ENCODE data around the gene SRD5A2.

DNA sequence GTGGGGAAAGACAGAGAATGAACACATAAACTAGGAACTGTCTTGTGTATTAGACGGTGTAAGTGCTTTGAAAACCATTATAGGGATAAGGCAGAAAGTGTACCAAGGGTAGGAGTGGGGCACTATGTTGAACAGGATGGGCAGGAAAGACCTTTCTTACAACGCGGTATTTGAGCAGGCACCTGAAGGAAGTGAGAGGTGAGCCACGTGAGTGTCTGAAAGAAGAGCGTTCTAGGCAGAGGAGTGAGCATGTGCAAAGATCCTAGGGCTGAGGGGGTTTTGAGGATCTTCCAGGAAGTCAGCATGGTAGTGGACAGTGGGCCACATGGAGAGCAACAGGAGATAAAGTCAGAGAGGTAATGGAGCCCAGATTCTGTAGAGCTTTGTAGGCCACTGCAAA is 65.2 kb downstream of the SRD5A2 start:
- TF ChIP-seq SCRT2 (tag by site-specific recombination; IDR thresholded peaks at IDR 0.05) (no peak), ZNF629 (tag by site-specific recombination; IDR thresholded peaks at IDR 0.05) (no peak), OSR2 (tag by site-specific recombination; IDR thresholded peaks at IDR 0.05) (no peak), ZNF335 (tag by site-specific recombination; conservative IDR thresholded peaks at IDR 0.05) (no peak), ZNF121 (tag by site-specific recombination; IDR thresholded peaks at IDR 0.05) (no peak), YY1 (tag by site-specific recombination; IDR thresholded peaks at IDR 0.05) (no peak), ZNF623 (tag by site-specific recombination; IDR thresholded peaks at IDR 0.05) (no peak), KLF16 (tag by site-specific recombination; IDR thresholded peaks at IDR 0.05) (no peak), REPIN1 (tag by site-specific recombination; IDR thresholded peaks at IDR 0.05; ENCODE audit: low read depth) (no peak), ZNF211 (tag by site-specific recombination; IDR thresholded peaks at IDR 0.05; ENCODE audit: low read depth) (no peak)
- TF ChIP-seq, protein P1, sequence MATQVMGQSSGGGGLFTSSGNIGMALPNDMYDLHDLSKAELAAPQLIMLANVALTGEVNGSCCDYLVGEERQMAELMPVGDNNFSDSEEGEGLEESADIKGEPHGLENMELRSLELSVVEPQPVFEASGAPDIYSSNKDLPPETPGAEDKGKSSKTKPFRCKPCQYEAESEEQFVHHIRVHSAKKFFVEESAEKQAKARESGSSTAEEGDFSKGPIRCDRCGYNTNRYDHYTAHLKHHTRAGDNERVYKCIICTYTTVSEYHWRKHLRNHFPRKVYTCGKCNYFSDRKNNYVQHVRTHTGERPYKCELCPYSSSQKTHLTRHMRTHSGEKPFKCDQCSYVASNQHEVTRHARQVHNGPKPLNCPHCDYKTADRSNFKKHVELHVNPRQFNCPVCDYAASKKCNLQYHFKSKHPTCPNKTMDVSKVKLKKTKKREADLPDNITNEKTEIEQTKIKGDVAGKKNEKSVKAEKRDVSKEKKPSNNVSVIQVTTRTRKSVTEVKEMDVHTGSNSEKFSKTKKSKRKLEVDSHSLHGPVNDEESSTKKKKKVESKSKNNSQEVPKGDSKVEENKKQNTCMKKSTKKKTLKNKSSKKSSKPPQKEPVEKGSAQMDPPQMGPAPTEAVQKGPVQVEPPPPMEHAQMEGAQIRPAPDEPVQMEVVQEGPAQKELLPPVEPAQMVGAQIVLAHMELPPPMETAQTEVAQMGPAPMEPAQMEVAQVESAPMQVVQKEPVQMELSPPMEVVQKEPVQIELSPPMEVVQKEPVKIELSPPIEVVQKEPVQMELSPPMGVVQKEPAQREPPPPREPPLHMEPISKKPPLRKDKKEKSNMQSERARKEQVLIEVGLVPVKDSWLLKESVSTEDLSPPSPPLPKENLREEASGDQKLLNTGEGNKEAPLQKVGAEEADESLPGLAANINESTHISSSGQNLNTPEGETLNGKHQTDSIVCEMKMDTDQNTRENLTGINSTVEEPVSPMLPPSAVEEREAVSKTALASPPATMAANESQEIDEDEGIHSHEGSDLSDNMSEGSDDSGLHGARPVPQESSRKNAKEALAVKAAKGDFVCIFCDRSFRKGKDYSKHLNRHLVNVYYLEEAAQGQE (tag by site-specific recombination; IDR thresholded peaks at IDR 0.05), result no peak
- TF ChIP-seq, protein P2, sequence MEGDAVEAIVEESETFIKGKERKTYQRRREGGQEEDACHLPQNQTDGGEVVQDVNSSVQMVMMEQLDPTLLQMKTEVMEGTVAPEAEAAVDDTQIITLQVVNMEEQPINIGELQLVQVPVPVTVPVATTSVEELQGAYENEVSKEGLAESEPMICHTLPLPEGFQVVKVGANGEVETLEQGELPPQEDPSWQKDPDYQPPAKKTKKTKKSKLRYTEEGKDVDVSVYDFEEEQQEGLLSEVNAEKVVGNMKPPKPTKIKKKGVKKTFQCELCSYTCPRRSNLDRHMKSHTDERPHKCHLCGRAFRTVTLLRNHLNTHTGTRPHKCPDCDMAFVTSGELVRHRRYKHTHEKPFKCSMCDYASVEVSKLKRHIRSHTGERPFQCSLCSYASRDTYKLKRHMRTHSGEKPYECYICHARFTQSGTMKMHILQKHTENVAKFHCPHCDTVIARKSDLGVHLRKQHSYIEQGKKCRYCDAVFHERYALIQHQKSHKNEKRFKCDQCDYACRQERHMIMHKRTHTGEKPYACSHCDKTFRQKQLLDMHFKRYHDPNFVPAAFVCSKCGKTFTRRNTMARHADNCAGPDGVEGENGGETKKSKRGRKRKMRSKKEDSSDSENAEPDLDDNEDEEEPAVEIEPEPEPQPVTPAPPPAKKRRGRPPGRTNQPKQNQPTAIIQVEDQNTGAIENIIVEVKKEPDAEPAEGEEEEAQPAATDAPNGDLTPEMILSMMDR (tag by site-specific recombination; IDR thresholded peaks at IDR 0.05), result no peak
- TF ChIP-seq, protein P3, sequence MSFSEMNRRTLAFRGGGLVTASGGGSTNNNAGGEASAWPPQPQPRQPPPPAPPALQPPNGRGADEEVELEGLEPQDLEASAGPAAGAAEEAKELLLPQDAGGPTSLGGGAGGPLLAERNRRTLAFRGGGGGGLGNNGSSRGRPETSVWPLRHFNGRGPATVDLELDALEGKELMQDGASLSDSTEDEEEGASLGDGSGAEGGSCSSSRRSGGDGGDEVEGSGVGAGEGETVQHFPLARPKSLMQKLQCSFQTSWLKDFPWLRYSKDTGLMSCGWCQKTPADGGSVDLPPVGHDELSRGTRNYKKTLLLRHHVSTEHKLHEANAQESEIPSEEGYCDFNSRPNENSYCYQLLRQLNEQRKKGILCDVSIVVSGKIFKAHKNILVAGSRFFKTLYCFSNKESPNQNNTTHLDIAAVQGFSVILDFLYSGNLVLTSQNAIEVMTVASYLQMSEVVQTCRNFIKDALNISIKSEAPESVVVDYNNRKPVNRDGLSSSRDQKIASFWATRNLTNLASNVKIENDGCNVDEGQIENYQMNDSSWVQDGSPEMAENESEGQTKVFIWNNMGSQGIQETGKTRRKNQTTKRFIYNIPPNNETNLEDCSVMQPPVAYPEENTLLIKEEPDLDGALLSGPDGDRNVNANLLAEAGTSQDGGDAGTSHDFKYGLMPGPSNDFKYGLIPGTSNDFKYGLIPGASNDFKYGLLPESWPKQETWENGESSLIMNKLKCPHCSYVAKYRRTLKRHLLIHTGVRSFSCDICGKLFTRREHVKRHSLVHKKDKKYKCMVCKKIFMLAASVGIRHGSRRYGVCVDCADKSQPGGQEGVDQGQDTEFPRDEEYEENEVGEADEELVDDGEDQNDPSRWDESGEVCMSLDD (tag by site-specific recombination; IDR thresholded peaks at IDR 0.05), result no peak
- TF ChIP-seq, protein P4, sequence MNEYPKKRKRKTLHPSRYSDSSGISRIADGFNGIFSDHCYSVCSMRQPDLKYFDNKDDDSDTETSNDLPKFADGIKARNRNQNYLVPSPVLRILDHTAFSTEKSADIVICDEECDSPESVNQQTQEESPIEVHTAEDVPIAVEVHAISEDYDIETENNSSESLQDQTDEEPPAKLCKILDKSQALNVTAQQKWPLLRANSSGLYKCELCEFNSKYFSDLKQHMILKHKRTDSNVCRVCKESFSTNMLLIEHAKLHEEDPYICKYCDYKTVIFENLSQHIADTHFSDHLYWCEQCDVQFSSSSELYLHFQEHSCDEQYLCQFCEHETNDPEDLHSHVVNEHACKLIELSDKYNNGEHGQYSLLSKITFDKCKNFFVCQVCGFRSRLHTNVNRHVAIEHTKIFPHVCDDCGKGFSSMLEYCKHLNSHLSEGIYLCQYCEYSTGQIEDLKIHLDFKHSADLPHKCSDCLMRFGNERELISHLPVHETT (tag by site-specific recombination; IDR thresholded peaks at IDR 0.05), result no peak

All from HEK293 (cell line).